Neural crest cell (in vitro differentiated cells): ENCODE results near the gene MAPK10. TPM values are rescaled to one million over a fixed set of nuclear protein-coding genes. Genes with fewer than 3 reads are reported as not detected.

Source experiments
- DNase-seq: peaks from one replicate; pipeline ENCODE4 v3.0.0; 2021; ENCODE audit warnings: low read depth, mixed read lengths, low spot score
- H3K27ac Mint-ChIP-seq: one replicate; pipeline ENCODE4 v1.8.0; 2021; ENCODE audit warnings: mild to moderate bottlenecking, mixed read lengths; ENCODE audit not compliant: unreplicated experiment
- H3K27me3 Mint-ChIP-seq: 2 replicates; pipeline ENCODE4 v1.8.0; 2021; ENCODE audit warnings: low read depth, mild to moderate bottlenecking, mixed read lengths
- H3K36me3 Mint-ChIP-seq: 2 replicates; pipeline ENCODE4 v1.8.0; 2021; ENCODE audit warnings: low read depth, mild to moderate bottlenecking, mixed read lengths
- H3K4me1 Mint-ChIP-seq: 2 replicates; pipeline ENCODE4 v1.8.0; 2021; ENCODE audit warnings: mixed read lengths
- H3K4me3 Mint-ChIP-seq: one replicate; pipeline ENCODE4 v1.8.0; 2021; ENCODE audit warnings: mild to moderate bottlenecking, mixed read lengths
- H3K9me3 Mint-ChIP-seq: 2 replicates; pipeline ENCODE4 v1.8.0; 2021; ENCODE audit warnings: mixed read lengths
- total RNA-seq: library from RNA; stranded (reverse); gene quantifications from 2 replicates; pipeline ENCODE4 v1.2.1, GENCODE V29; 2021
- TF ChIP-seq, protein P1 (sequence below): fragments of 200-600 bp; sonication (generic); conservative IDR thresholded peaks from 2 replicates; pipeline ENCODE4 v1.5.0; 2021; ENCODE audit warnings: antibody characterized with exemption, mild to moderate bottlenecking

MAPK10 gene
- total RNA-seq, 1 donor from 2014 or later, result 62.2 TPM

DNA sequence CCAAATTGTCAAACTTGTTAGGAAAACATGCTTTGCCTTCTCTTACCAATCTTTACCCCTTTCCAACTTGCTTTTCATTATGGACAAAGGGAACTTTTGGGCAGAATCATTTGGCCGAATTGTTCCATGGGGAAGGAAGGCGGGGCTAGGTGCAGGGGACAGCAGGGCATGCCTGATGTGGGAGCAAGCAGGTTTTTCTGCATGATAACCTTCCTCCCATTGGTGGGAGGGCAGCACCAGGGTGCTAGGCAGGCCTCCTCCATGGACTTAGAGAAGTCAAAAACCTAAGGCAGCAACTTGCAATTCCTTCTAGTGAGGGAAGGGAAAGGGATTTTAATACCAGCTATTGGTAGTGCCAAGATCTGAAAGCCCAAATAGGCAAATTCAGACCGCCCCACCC lies 260.5 kb downstream of the MAPK10 start:
- H3K36me3 Mint-ChIP-seq, result peaks cover 9% of the 10 kb centered on the region

DNA sequence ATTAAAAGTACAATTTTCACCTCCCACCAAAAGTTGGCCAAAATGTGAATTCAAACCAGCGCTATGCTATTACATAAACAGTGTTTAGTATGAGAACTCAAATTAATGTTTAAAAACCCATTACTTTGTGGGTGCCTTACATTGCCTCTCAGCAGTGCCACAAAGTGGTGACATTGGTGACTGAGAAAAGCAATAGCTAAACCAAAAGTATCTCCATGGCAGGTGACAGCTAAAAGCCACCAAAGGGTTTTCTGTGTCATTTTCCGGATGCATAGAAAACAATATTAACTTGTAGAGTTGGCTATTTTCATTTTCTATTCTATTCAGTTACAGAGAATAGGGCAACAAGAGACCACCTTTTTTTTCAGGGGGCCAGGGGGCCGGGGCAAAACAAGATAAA lies 261.2 kb downstream of the MAPK10 start:
- no peak overlapping the region for H3K27ac Mint-ChIP-seq
- TF ChIP-seq, protein P1, sequence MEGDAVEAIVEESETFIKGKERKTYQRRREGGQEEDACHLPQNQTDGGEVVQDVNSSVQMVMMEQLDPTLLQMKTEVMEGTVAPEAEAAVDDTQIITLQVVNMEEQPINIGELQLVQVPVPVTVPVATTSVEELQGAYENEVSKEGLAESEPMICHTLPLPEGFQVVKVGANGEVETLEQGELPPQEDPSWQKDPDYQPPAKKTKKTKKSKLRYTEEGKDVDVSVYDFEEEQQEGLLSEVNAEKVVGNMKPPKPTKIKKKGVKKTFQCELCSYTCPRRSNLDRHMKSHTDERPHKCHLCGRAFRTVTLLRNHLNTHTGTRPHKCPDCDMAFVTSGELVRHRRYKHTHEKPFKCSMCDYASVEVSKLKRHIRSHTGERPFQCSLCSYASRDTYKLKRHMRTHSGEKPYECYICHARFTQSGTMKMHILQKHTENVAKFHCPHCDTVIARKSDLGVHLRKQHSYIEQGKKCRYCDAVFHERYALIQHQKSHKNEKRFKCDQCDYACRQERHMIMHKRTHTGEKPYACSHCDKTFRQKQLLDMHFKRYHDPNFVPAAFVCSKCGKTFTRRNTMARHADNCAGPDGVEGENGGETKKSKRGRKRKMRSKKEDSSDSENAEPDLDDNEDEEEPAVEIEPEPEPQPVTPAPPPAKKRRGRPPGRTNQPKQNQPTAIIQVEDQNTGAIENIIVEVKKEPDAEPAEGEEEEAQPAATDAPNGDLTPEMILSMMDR, result no peak

More for the DNA sequence above, 260.5 kb downstream of the MAPK10 start:
- no peaks in the 10 kb centered on the region for H3K4me1 Mint-ChIP-seq
- H3K4me3 Mint-ChIP-seq, result no peak overlapping the region
- H3K27me3 Mint-ChIP-seq, result no peaks in the 10 kb centered on the region
- H3K9me3 Mint-ChIP-seq, result no peaks in the 10 kb centered on the region
- TF ChIP-seq, protein P1, result no peak
- DNase-seq, result no peak
- no peak overlapping the region for H3K27ac Mint-ChIP-seq

DNA sequence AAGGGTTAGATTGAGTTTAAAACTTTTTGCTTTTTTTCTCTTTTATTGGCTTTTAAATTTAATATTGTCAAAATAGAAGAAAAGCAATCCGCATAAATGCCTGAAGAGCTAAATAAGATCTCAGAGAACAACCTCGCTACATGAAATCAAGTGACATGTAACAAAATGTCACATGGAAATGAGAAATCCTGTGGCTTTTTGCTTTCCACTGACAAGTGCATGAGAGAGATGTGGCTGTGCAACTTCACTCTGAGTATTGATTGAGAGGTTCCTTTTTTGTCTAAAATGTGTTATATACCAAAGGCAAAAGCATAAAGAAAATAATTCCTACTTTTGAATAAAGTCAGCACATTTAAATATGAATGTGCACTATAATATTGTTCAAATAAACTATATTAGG lies 263.5 kb downstream of the MAPK10 start:
- H3K27me3 Mint-ChIP-seq, result no peaks in the 10 kb centered on the region
- TF ChIP-seq, protein P1, result no peak
- H3K36me3 Mint-ChIP-seq, result peaks cover 3% of the 10 kb centered on the region
- no peak overlapping the region for H3K4me3 Mint-ChIP-seq
- H3K9me3 Mint-ChIP-seq, result no peaks in the 10 kb centered on the region
- H3K4me1 Mint-ChIP-seq, result no peaks in the 10 kb centered on the region
- DNase-seq, result no peak
- no peak overlapping the region for H3K27ac Mint-ChIP-seq

More for the DNA sequence above, 261.2 kb downstream of the MAPK10 start:
- H3K9me3 Mint-ChIP-seq, result no peaks in the 10 kb centered on the region
- DNase-seq, result no peak
- H3K4me3 Mint-ChIP-seq, result no peak overlapping the region
- H3K27me3 Mint-ChIP-seq, result no peaks in the 10 kb centered on the region
- no peaks in the 10 kb centered on the region for H3K4me1 Mint-ChIP-seq
- peaks cover 9% of the 10 kb centered on the region for H3K36me3 Mint-ChIP-seq

DNA sequence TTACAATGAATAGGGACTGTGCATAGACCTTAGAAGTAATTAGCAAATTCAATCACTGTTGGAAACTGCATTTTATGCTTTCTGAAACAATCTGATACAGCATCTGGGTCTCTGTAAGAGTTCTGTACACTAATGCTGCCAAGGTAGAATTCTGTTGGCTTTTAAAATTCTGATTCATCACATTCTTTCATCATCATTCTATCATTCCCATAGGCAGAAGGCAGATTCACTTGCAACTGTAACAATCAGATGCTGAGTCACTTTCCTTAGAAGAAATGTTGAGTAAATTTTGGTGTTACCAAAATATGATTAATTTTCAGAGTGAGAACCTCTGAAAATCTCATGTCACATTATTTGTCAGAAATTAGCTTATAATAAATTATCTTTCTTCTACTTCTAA lies 267.2 kb downstream of the MAPK10 start:
- no peak overlapping the region for H3K27ac Mint-ChIP-seq
- H3K4me3 Mint-ChIP-seq, result no peak overlapping the region
- TF ChIP-seq, protein P1, result no peak
- no peaks in the 10 kb centered on the region for H3K9me3 Mint-ChIP-seq
- H3K4me1 Mint-ChIP-seq, result peaks cover 11% of the 10 kb centered on the region
- no peak for DNase-seq
- no peaks in the 10 kb centered on the region for H3K36me3 Mint-ChIP-seq
- H3K27me3 Mint-ChIP-seq, result no peaks in the 10 kb centered on the region

DNA sequence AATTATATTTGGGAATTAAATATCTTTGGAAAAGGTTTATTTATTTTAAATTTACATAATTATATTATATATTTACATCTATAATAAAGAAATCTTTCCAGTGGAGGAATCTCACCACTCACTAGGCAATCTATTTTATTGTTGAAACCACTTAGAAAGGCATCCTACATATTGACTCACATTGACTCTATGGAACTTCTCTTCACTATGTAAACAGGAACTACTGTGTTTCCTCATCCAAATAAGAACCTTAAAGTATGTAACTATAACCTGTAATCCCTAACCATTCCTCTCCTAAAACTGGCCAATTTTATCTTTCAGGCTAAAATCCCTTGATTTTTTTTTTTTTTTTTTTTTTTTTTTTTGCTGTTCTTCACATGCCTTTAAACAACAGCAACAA lies 268.7 kb downstream of the MAPK10 start:
- TF ChIP-seq, protein P1, result no peak
- peaks cover 11% of the 10 kb centered on the region for H3K4me1 Mint-ChIP-seq
- no peaks in the 10 kb centered on the region for H3K9me3 Mint-ChIP-seq
- H3K4me3 Mint-ChIP-seq, result no peak overlapping the region
- no peak overlapping the region for H3K27ac Mint-ChIP-seq
- H3K27me3 Mint-ChIP-seq, result no peaks in the 10 kb centered on the region
- H3K36me3 Mint-ChIP-seq, result no peaks in the 10 kb centered on the region
- no peak for DNase-seq
